Left lung (tissue), 10 donors: ENCODE data around the gene KCTD10. TPM values are rescaled to one million over a fixed set of nuclear protein-coding genes. Genes with fewer than 3 reads are reported as not detected.

Experiments
- ATAC-seq: fragments of 200-7000 bp; cut with Tn5 transposase; one replicate; pipeline ENCODE4 v1.9.1; 2020; ENCODE audit warnings: moderate library complexity
- DNase-seq, 4 donors: peaks; one replicate each; pipeline ENCODE4 v3.0.0-alpha.2; 2013 to 2020
- H3K27ac ChIP-seq, 2 donors: fragments of 200-600 bp; sonication (generic) in 1 of 2; one replicate each; pipeline versions ENCODE4 v1.5.0 to v1.8.0; 2020 to 2021
- H3K27me3 ChIP-seq, 2 donors: fragments of 200-600 bp; sonication (generic) in 1 of 2; one replicate each; pipeline versions ENCODE4 v1.5.0 to v1.8.0; 2020 to 2021
- H3K36me3 ChIP-seq, 2 donors: fragments of 200-600 bp; sonication (generic) in 1 of 2; one replicate each; pipeline versions ENCODE4 v1.5.0 to v1.8.0; 2020 to 2021
- H3K4me1 ChIP-seq, 2 donors: fragments of 200-600 bp; one replicate each; pipeline ENCODE4 v1.8.0; 2021
- H3K4me3 ChIP-seq, 2 donors: fragments of 200-600 bp; sonication (generic) in 1 of 2; one replicate each; pipeline versions ENCODE4 v1.5.0 to v1.8.0; 2020 to 2021; ENCODE audit warnings: mild to moderate bottlenecking in 1 of 2
- H3K9me3 ChIP-seq, 2 donors: fragments of 200-600 bp; sonication (generic) in 1 of 2; one replicate each; pipeline versions ENCODE4 v1.5.0 to v1.8.0; 2020 to 2021
- intact Hi-C, 2 donors: fragments of 100-400 bp; cut with DNase I; formaldehyde crosslinking; loops; one replicate each; pipeline versions ENCODE4 v1.11.2 to v1.14.2; 2022
- polyA plus RNA-seq, 6 donors: library from polyadenylated mRNA; unstranded; fragments of 120-200 nt; gene quantifications; one replicate each; pipeline ENCODE4 v1.2.1, GENCODE V29; 2013; ENCODE audit not compliant: insufficient read length in 6 of 6
- total RNA-seq, 2 donors: library from RNA; stranded (reverse); fragmentation: NEBNext Ultra II Directional; extraction: Animal tissue kit (Norgen Biotek cat#: 25700); gene quantifications; one replicate each; pipeline ENCODE4 v1.2.1, GENCODE V29; 2021
- TF ChIP-seq, protein P1 (sequence below), 2 donors: fragments of 200-600 bp; sonication (generic) in 1 of 2; IDR thresholded peaks; one replicate each; pipeline versions ENCODE4 v1.5.0 to v1.8.0; 2021; ENCODE audit warnings: antibody characterized with exemption in 2 of 2
- donor health status: DM: no; HTN: yes; CAD: no.
- donor health status: DM: no; HTN: no; CAD: no.

KCTD10 gene
- total and polyA plus RNA-seq, 8 donors, result 42.7 to 68.2 (median 49.7) TPM

DNA sequence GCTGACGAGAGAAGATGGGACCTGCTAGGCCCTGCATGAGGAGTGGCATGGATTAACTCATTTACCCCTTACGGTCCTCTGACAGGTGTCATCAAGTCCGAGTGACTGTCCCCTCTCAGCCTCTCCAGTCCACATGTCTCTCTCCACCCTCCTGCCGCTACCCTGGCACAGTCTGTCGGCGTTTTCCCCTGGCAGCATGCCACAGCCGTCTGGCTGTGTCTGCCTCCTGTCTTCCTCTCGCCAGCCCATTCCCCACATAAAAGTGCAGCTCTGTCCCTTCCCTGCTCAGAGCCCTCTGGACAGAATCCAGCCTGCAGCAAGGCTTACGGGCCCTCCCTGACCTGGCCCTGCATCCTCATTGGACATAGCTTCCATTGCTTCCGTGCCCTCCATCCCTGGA is 46.0 kb upstream of the KCTD10 start:
- no peaks in the 10 kb centered on the region for H3K4me1 ChIP-seq
- no peaks in the 10 kb centered on the region for H3K27me3 ChIP-seq
- ATAC-seq, result no peak
- H3K4me3 ChIP-seq, result no peak overlapping the region
- no peaks in the 10 kb centered on the region for H3K9me3 ChIP-seq
- H3K27ac ChIP-seq, result no peak overlapping the region
- DNase-seq, result no peak
- intact Hi-C loops, result no loop called here
- TF ChIP-seq, protein P1, sequence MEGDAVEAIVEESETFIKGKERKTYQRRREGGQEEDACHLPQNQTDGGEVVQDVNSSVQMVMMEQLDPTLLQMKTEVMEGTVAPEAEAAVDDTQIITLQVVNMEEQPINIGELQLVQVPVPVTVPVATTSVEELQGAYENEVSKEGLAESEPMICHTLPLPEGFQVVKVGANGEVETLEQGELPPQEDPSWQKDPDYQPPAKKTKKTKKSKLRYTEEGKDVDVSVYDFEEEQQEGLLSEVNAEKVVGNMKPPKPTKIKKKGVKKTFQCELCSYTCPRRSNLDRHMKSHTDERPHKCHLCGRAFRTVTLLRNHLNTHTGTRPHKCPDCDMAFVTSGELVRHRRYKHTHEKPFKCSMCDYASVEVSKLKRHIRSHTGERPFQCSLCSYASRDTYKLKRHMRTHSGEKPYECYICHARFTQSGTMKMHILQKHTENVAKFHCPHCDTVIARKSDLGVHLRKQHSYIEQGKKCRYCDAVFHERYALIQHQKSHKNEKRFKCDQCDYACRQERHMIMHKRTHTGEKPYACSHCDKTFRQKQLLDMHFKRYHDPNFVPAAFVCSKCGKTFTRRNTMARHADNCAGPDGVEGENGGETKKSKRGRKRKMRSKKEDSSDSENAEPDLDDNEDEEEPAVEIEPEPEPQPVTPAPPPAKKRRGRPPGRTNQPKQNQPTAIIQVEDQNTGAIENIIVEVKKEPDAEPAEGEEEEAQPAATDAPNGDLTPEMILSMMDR (IDR thresholded peaks at IDR 0.05), result no peak
- H3K36me3 ChIP-seq, result peaks cover 0 to 97% of the 10 kb centered on the region in 2 donors

DNA sequence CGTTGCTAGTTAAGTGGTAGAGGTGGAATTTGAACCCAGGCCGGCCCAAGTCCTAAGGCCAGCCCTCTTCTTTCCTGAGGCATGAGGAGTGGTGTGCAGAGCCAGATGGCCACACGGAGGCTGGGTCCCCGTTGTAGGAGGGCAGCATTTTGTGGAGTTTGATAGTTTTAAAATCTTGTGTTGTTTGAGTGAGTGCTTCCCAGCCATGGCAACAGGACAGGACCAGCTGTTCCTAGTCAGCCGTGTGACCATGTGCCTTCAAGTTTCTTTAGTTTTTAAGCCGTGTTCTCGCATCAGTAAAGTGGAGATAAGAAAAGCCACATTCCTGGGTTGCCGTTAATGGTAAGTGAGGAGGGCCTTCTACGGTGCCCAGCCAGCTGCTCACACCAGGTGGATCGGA is 44.7 kb upstream of the KCTD10 start:
- ATAC-seq, result no peak
- Histone ChIP-seq H3K4me1 (no peaks in the 10 kb centered on the region), H3K9me3 (no peaks in the 10 kb centered on the region), H3K27me3 (no peaks in the 10 kb centered on the region), H3K36me3 (peaks cover 0 to 97% of the 10 kb centered on the region in 2 donors), H3K27ac (no peak overlapping the region), H3K4me3 (no peak overlapping the region)
- no peak for DNase-seq
- intact Hi-C loops, result no loop called here
- TF ChIP-seq, protein P1 (IDR thresholded peaks at IDR 0.05), result no peak

DNA sequence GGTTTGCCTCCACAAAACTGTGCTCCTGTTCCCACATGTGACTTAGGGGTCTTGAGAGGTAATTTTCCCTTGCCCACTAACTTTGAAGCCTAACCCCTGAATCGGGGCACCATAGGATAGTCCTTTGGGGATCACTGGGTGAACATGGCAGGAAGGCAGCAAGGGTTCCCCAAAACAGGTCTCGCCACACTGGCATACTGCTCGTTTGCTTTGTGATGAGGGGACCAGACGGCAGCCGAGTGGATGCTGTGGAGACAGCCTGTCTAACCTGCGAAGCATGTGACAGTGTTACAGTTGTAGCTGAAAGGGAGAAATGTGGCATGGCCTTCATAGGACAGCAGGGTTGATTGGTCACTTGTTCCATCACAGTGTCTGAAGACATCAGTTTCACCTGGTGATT is 42.7 kb upstream of the KCTD10 start:
- no peaks in the 10 kb centered on the region for H3K27me3 ChIP-seq
- DNase-seq (no peak), ATAC-seq (no peak)
- no peaks in the 10 kb centered on the region for H3K4me1 ChIP-seq
- H3K9me3 ChIP-seq, result no peaks in the 10 kb centered on the region
- H3K4me3 ChIP-seq, result no peak overlapping the region
- TF ChIP-seq, protein P1 (IDR thresholded peaks at IDR 0.05), result no peak
- intact Hi-C loops, result loop anchor here in 1 of 2 donors (10.0 kb wide), 1 partner anchor 255 kb away; no protein-coding TSS in a partner anchor
- no peak overlapping the region for H3K27ac ChIP-seq
- H3K36me3 ChIP-seq, result peaks cover 0 to 96% of the 10 kb centered on the region in 2 donors

DNA sequence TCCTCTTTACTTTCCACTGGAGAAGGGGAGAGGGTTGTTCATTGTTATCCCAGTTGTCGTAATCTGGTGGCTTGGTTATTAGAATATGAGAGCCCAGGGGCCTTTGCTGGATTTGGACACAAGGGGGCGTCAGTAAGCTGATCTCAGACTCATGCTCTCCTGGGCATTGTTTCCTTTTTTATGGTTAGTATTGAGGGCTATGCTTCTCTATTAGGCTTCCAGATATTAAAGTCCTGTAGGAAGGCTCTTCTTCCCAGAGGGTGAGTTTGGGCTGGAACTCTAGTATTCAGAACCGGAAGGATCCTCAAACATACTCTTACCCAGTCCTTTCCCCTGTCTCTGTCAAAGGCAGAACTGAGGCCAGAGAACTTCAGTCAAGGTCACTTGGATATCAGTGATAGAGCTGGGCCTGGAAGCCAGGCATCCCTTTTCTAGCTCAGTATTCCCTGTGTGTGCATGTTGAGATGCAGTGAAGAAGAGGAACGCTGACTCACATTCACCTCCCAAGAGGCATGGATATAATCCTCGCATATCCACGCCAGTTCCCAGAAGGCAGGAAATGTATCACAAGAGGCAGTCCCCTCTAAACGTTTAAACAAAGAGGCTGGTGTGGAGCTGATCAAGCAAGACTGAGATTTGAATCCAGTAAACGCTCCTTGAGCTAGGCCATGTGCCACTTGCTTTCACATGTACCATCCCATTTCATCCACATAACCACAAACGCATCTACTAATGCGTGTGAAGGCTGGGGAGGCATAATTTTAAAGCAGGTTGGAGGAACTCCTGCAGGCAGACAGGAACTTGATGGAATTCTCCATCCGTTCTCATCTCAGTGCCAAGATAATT is 41.9 kb upstream of the KCTD10 start:
- no peaks in the 10 kb centered on the region for H3K9me3 ChIP-seq
- intact Hi-C loops, result loop anchor here in 1 of 2 donors (10.0 kb wide), 1 partner anchor 256 kb away; no protein-coding TSS in a partner anchor
- TF ChIP-seq, protein P1 (IDR thresholded peaks at IDR 0.05), result peak; percentile 74 to 77
- H3K4me1 ChIP-seq, result no peaks in the 10 kb centered on the region
- H3K4me3 ChIP-seq, result no peak overlapping the region
- H3K27me3 ChIP-seq, result no peaks in the 10 kb centered on the region
- DNase-seq (peak in 2 of 4 donors; percentile 24 to 48), ATAC-seq (peak; percentile 81)
- H3K27ac ChIP-seq, result no peak overlapping the region
- peaks cover 0 to 96% of the 10 kb centered on the region in 2 donors for H3K36me3 ChIP-seq

DNA sequence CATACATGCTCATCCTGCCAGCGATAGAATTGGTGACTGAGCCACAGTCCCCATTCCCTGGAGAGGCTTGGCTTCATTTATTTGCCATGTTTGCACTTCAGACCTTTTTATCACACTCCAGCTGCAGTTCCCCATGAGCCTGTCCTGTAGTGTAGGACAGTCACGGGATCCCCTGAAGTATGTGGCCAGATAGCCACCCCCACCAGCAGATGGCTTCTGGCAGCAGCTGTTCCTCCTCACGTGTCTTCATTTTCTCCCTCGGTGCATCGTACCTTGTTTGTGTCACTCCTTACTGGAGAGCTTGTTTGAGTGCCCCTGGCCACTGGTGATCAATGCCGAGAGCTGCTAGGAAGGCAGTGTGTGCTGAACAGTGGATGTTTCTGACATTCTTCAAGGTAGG is 40.5 kb upstream of the KCTD10 start:
- H3K9me3 ChIP-seq, result no peaks in the 10 kb centered on the region
- no peak overlapping the region for H3K4me3 ChIP-seq
- no peaks in the 10 kb centered on the region for H3K27me3 ChIP-seq
- TF ChIP-seq, protein P1 (IDR thresholded peaks at IDR 0.05), result no peak
- no peak for DNase-seq
- no peak overlapping the region for H3K27ac ChIP-seq
- no peak for ATAC-seq
- peaks cover 0 to 96% of the 10 kb centered on the region in 2 donors for H3K36me3 ChIP-seq
- H3K4me1 ChIP-seq, result no peaks in the 10 kb centered on the region
- intact Hi-C loops, result loop anchor here in 1 of 2 donors (10.0 kb wide), 1 partner anchor 257 kb away; no protein-coding TSS in a partner anchor
